GM10248 (cell line): ENCODE data around the gene SMPD2.

Experiments used
- CTCF ChIA-PET: fragments of 300-600 bp; sonication (Branson Sonifier 250); formaldehyde crosslinking; extraction: SDS; loops from one replicate; lab custom pipeline; 2021; ENCODE audit warnings: antibody characterized with exemption; lab: Yijun Ruan, JAX
- POLR2A ChIA-PET: fragments of 350-650 bp; sonication (Branson Sonifier 250); formaldehyde crosslinking; extraction: SDS; loops from one replicate; lab custom pipeline; 2020; ENCODE audit warnings: antibody characterized with exemption; lab: Yijun Ruan, JAX
- DNase-seq: peaks from one replicate; pipeline ENCODE4 v3.0.0; 2012; ENCODE audit errors: extremely low spot score
- CTCF ChIP-seq: IDR thresholded peaks from 2 replicates; pipeline ENCODE4 v1.5.1; 2012; ENCODE audit warnings: mild to moderate bottlenecking, low read depth; ENCODE audit errors: extremely low read depth, missing control alignments, control extremely low read depth

SMPD2 gene

GRCh38 chr6:109478222-109478805, 37.8 kb downstream of the SMPD2 start:
- no peak for TF ChIP-seq CTCF
- ChIA-PET CTCF (interaction anchor here (1.5 kb wide), 1 partner anchor 9 kb away, joined by 5 read pairs; no protein-coding TSS in a partner anchor), POLR2A (interaction anchor here (0.7 kb wide), 1 partner anchor 1487 kb away, joined by 3 read pairs; no protein-coding TSS in a partner anchor)
- no peak for DNase-seq

- no peak for TF ChIP-seq CTCF
- POLR2A ChIA-PET, result interaction anchor here (0.7 kb wide), 1 partner anchor 1486 kb away, joined by 3 read pairs; no protein-coding TSS in a partner anchor
Observed at GRCh38 chr6:109478841-109479624, 38.5 kb downstream of the SMPD2 start.

GRCh38 chr6:109480993-109481480, 40.5 kb downstream of the SMPD2 start:
- no peak for DNase-seq
- TF ChIP-seq CTCF, result no peak
- ChIA-PET CTCF (interaction anchor here (0.6 to 2.0 kb wide), 6 partner anchors 17 to 559 kb away, joined by 3 to 6 read pairs (median 3); partner anchors contain the start of genes MICAL1, PPIL6 and SMPD2), POLR2A (interaction anchor here (0.6 kb wide), 1 partner anchor 910 kb away, joined by 5 read pairs; no protein-coding TSS in a partner anchor)

More at GRCh38 chr6:109478841-109479624, 38.5 kb downstream of the SMPD2 start:
- CTCF ChIA-PET, result interaction anchor here (0.7 to 2.0 kb wide), 5 partner anchors 7 to 25 kb away, joined by 3 to 6 read pairs (median 5); no protein-coding TSS in a partner anchor
- DNase-seq, result no peak

GRCh38 chr6:109482905-109483734, 42.6 kb downstream of the SMPD2 start, which contains the start of gene ZBTB24:
TSS of gene ZBTB24 (minus strand) at chr6:109483219. CDS start at chr6:109482026, 1,193 bp downstream.
- CTCF ChIA-PET, result interaction anchor here (1.0 to 1.5 kb wide), 4 partner anchors 13 to 556 kb away, joined by 3 to 4 read pairs (median 3); no protein-coding TSS in a partner anchor
- POLR2A ChIA-PET, result interaction anchor here (0.9 kb wide), 1 partner anchor 100 kb away, joined by 3 read pairs; the partner anchor contains the start of gene CD164
- peak; percentile 94 for DNase-seq
- TF ChIP-seq CTCF, result no peak

- ChIA-PET POLR2A (no interaction called here), CTCF (interaction anchor here (1.5 kb wide), 1 partner anchor 21 kb away, joined by 3 read pairs; no protein-coding TSS in a partner anchor)
- TF ChIP-seq CTCF, result no peak
- DNase-seq, result no peak
Observed at GRCh38 chr6:109483735-109484057, 43.2 kb downstream of the SMPD2 start.
